GM23338 (cell line): ENCODE data around the gene APH1A. TPM values are rescaled to one million over a fixed set of nuclear protein-coding genes. Genes with fewer than 3 reads are reported as not detected.

Experiments
- ATAC-seq: fragments of 200-7000 bp; cut with Tn5 transposase; 3 replicates; pipeline ENCODE4 v1.9.1; 2020
- DNase-seq: peaks from one replicate; pipeline ENCODE4 v3.0.0-alpha.2; 2015; ENCODE audit warnings: low spot score
- H2AFZ ChIP-seq: fragments of 200-600 bp; sonication (generic); 2 replicates; pipeline ENCODE4 v1.8.0; 2016; ENCODE audit warnings: antibody characterized with exemption, mild to moderate bottlenecking, moderate library complexity
- H3F3A ChIP-seq: fragments of 200-600 bp; sonication (generic); replicated peaks from 2 replicates; pipeline ENCODE4 v1.8.0; 2017; ENCODE audit warnings: antibody characterized with exemption, mixed run types, low read depth
- H3K27ac ChIP-seq: fragments of 200-600 bp; sonication (generic); 2 replicates; pipeline ENCODE4 v1.6.1; 2016; ENCODE audit warnings: low read depth
- H3K27me3 ChIP-seq: fragments of 200-600 bp; sonication (generic); 2 replicates; pipeline ENCODE4 v1.8.0; 2016; ENCODE audit warnings: mild to moderate bottlenecking, mixed run types, moderate library complexity; ENCODE audit not compliant: insufficient read depth
- H3K36me3 ChIP-seq: fragments of 200-600 bp; sonication (generic); 2 replicates; pipeline ENCODE4 v1.8.0; 2016; ENCODE audit warnings: mild to moderate bottlenecking; ENCODE audit not compliant: insufficient read depth
- H3K4me1 ChIP-seq: fragments of 200-600 bp; sonication (generic); 2 replicates; pipeline ENCODE4 v1.8.0; 2016; ENCODE audit warnings: mild to moderate bottlenecking, moderate library complexity; ENCODE audit not compliant: insufficient read depth
- H3K4me2 ChIP-seq: fragments of 200-600 bp; sonication (generic); 2 replicates; pipeline ENCODE4 v1.7.1; 2017; ENCODE audit warnings: mixed run types
- H3K4me3 ChIP-seq: fragments of 200-600 bp; sonication (generic); 2 replicates; pipeline ENCODE4 v1.6.1; 2016; ENCODE audit warnings: mixed run types
- H3K79me2 ChIP-seq: fragments of 200-600 bp; sonication (generic); replicated peaks from 2 replicates; pipeline ENCODE4 v1.8.0; 2017; ENCODE audit warnings: mild to moderate bottlenecking; ENCODE audit not compliant: insufficient read depth
- H3K9me2 ChIP-seq: fragments of 200-600 bp; sonication (generic); 2 replicates; pipeline ENCODE4 v1.8.0; 2017; ENCODE audit not compliant: insufficient read depth
- H4K20me1 ChIP-seq: fragments of 200-600 bp; sonication (generic); replicated peaks from 2 replicates; pipeline ENCODE4 v1.8.0; 2017; ENCODE audit warnings: mild to moderate bottlenecking; ENCODE audit not compliant: insufficient read depth
- H3K27ac Mint-ChIP-seq: 2 replicates; pipeline ENCODE4 v1.8.0; 2020; ENCODE audit warnings: inconsistent platforms, mild to moderate bottlenecking, moderate library complexity, mixed read lengths
- H3K27me3 Mint-ChIP-seq: 3 replicates; pipeline ENCODE4 v1.8.0; 2022; ENCODE audit warnings: low read depth, mild to moderate bottlenecking, moderate library complexity, mixed read lengths, inconsistent platforms; ENCODE audit not compliant: insufficient read depth, poor library complexity
- H3K36me3 Mint-ChIP-seq: 3 replicates; pipeline ENCODE4 v1.8.0; 2021; ENCODE audit warnings: low read depth, mild to moderate bottlenecking, inconsistent platforms, moderate library complexity, mixed read lengths
- H3K4me1 Mint-ChIP-seq: 3 replicates; pipeline ENCODE4 v1.8.0; 2020; ENCODE audit warnings: mild to moderate bottlenecking, inconsistent platforms, mixed read lengths
- H3K4me3 Mint-ChIP-seq: 3 replicates; pipeline ENCODE4 v1.8.0; 2021; ENCODE audit warnings: moderate library complexity, mild to moderate bottlenecking, inconsistent platforms, mixed read lengths
- H3K9me3 Mint-ChIP-seq: 3 replicates; pipeline ENCODE4 v1.8.0; 2020; ENCODE audit warnings: moderate library complexity, mild to moderate bottlenecking, inconsistent platforms, mixed read lengths
- CREB1 ChIP-seq: fragments of 250-450 bp; sonication (Bioruptor Pico); IDR thresholded peaks from 2 replicates; pipeline ENCODE4 v1.5.0; 2020; ENCODE audit warnings: low read depth, mild to moderate bottlenecking, moderate library complexity
- EZH2 ChIP-seq: fragments of 200-600 bp; sonication (generic); IDR thresholded peaks from one replicate; pipeline ENCODE4 v1.8.0; 2017; ENCODE audit warnings: antibody characterized with exemption, mild to moderate bottlenecking, low read depth; ENCODE audit not compliant: unreplicated experiment
- EZH2phosphoT487 ChIP-seq: fragments of 200-600 bp; sonication (generic); IDR thresholded peaks from one replicate; pipeline ENCODE4 v1.8.1; 2018; ENCODE audit warnings: antibody characterized with exemption; ENCODE audit not compliant: unreplicated experiment
- JUNB ChIP-seq: IDR thresholded peaks from one replicate; pipeline ENCODE4 v1.6.1; 2016; ENCODE audit warnings: antibody characterized with exemption; ENCODE audit not compliant: unreplicated experiment
- NANOG ChIP-seq: IDR thresholded peaks from 2 replicates; pipeline ENCODE4 v1.6.1; 2016; ENCODE audit warnings: antibody characterized with exemption, borderline replicate concordance
- POLR2AphosphoS5 ChIP-seq: IDR thresholded peaks from 2 replicates; pipeline ENCODE4 v1.6.1; 2016; ENCODE audit warnings: antibody characterized with exemption, low read depth
- STAT1 ChIP-seq: IDR thresholded peaks from one replicate; pipeline ENCODE4 v1.6.1; 2016; ENCODE audit warnings: antibody characterized with exemption; ENCODE audit not compliant: unreplicated experiment
- ZNF114 ChIP-seq: fragments of 250-450 bp; sonication (Bioruptor Pico); IDR thresholded peaks from 2 replicates; pipeline ENCODE4 v1.5.0; 2020; ENCODE audit warnings: mild to moderate bottlenecking, moderate library complexity
- ZNF331 ChIP-seq: fragments of 250-450 bp; sonication (Bioruptor Pico); IDR thresholded peaks from 2 replicates; pipeline ENCODE4 v1.5.0; 2020; ENCODE audit warnings: low read depth, mild to moderate bottlenecking, moderate library complexity
- polyA plus RNA-seq: library from polyadenylated mRNA; unstranded; fragments of >200 nt; fragmentation: Nextera tagmentation; extraction: Ambion mirVana; gene quantifications from 2 replicates; pipeline ENCODE4 v1.2.1, GENCODE V29; 2016
- total RNA-seq: library from RNA; depleted of rRNA; stranded (reverse); fragments of >200 nt; shearing (Covaris generic); gene quantifications from 2 replicates; pipeline ENCODE4 v1.2.3, GENCODE V29; 2014
- TF ChIP-seq, protein P1 (sequence below), 2 experiments: fragments of 200-600 bp in 1 of 2; sonication (generic) in 1 of 2; conservative IDR thresholded peaks; 2 replicates each; pipeline versions ENCODE4 v1.5.1 to v1.6.1; 2016 to 2017; ENCODE audit warnings: antibody characterized with exemption in 2 of 2, low read depth in 2 of 2, mild to moderate bottlenecking in 2 of 2, moderate library complexity in 1 of 2

Gene APH1A
- total and polyA plus RNA-seq, 2 experiments from 2014 or later: 17.7 to 82.7 TPM

GRCh38 chr1:150261367-150261766 is 7.4 kb downstream of the APH1A start (continued):
- TF ChIP-seq, protein P1, sequence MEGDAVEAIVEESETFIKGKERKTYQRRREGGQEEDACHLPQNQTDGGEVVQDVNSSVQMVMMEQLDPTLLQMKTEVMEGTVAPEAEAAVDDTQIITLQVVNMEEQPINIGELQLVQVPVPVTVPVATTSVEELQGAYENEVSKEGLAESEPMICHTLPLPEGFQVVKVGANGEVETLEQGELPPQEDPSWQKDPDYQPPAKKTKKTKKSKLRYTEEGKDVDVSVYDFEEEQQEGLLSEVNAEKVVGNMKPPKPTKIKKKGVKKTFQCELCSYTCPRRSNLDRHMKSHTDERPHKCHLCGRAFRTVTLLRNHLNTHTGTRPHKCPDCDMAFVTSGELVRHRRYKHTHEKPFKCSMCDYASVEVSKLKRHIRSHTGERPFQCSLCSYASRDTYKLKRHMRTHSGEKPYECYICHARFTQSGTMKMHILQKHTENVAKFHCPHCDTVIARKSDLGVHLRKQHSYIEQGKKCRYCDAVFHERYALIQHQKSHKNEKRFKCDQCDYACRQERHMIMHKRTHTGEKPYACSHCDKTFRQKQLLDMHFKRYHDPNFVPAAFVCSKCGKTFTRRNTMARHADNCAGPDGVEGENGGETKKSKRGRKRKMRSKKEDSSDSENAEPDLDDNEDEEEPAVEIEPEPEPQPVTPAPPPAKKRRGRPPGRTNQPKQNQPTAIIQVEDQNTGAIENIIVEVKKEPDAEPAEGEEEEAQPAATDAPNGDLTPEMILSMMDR (conservative IDR thresholded peaks at IDR 0.05; ENCODE audit: low read depth in 2 of 2): no peak
- TF ChIP-seq POLR2AphosphoS5: no peak
- no peak for TF ChIP-seq NANOG
- no peak for TF ChIP-seq STAT1
- TF ChIP-seq ZNF331 (CRISPR knock-in tag): no peak
- TF ChIP-seq ZNF114 (CRISPR knock-in tag): no peak
- no peak for TF ChIP-seq EZH2
- no peak for TF ChIP-seq EZH2phosphoT487
- TF ChIP-seq CREB1: no peak

DNA sequence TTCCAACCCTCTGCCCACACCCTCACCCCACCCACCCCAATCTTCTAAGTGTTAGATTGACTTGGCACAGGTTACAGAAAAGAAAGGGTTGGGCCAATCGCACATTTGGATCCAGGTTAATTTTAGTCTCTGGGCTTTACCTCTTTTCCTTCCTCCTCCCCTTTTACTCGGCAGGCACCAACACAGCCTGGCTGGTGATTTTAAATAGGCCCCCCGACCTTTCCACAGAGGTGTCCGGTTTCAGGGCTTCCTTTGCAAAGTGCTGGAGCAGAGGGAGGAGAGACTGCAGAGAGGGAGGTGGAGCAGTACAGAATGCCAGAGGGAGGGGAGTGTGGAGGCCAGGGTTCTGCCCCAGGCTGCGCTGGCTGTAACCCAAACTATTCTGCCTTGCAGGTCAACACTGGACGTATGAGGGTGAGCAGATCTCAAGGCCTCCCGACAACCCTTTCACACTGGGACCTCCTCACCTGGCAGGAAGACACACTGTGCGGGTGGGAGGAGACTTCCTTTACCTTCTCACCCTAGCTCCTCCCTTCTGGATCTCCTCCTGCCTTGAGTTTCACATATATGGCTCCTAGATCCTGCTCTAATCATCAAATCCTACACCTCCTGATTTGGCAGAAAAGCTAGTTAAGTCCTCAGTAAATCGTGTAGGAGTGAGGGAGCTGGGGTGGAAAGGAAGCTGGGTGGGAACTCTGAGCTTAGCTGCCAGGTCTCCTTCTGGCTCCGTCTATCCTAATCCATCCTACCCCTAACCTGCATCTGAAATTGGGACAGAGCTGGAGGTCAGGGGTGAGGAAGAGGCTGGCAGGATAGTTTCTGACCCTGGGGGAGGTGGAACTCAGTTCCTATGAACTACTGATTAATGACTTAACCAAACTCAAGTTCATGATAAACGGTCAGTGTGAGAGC is 8.8 kb downstream of the APH1A start:
- ATAC-seq (peak; percentile 78), DNase-seq (peak; percentile 97)
- H3K4me2 ChIP-seq: peak overlapping the region; percentile 95
- peaks cover 19% of the 10 kb centered on the region; the same call in 1 of the 2 replicates for H3K36me3 ChIP-seq
- H2AFZ ChIP-seq: no peak overlapping the region
- peaks cover 21% of the 10 kb centered on the region for H3K4me1 ChIP-seq
- H3K36me3 Mint-ChIP-seq: peaks cover 43% of the 10 kb centered on the region
- H4K20me1 ChIP-seq: peaks cover 10% of the 10 kb centered on the region
- no peaks in the 10 kb centered on the region for H3K27me3 ChIP-seq
- H3K27me3 Mint-ChIP-seq: peaks cover 16% of the 10 kb centered on the region
- H3K27ac Mint-ChIP-seq: peak overlapping the region; percentile 98
- H3K9me2 ChIP-seq: no peaks in the 10 kb centered on the region
- H3F3A ChIP-seq: peaks cover 37% of the 10 kb centered on the region
- H3K4me3 Mint-ChIP-seq: peak overlapping the region; percentile 91
- peaks cover 26% of the 10 kb centered on the region for H3K79me2 ChIP-seq
- TF ChIP-seq CREB1 (0 out of 2 replicates have a peak, but pooled peaks have one; percentile 38), POLR2AphosphoS5 (peak; percentile 69), JUNB (no peak), ZNF114 (CRISPR knock-in tag) (no peak)
- TF ChIP-seq, protein P1 (conservative IDR thresholded peaks at IDR 0.05; ENCODE audit: low read depth in 2 of 2): no peak
- H3K4me3 ChIP-seq: peak overlapping the region; percentile 88
- peak overlapping the region; percentile 89 for H3K27ac ChIP-seq
- peaks cover 41% of the 10 kb centered on the region for H3K4me1 Mint-ChIP-seq
- H3K9me3 Mint-ChIP-seq: peaks cover 2% of the 10 kb centered on the region; the same call in 2 of the 3 replicates
